ENCODE measurements around the gene TMEM61.

GRCh38 chr1:54962612-54963395 lies 17.6 kb upstream of the TMEM61 start:
- TF ChIP-seq EZH2 (IDR thresholded peaks at IDR 0.05; ENCODE audit: borderline replicate concordance, insufficient read depth, low read depth, low read length, poor library complexity, severe bottlenecking) (no peak), CTCF (IDR thresholded peaks at IDR 0.05) (no peak)
